ENCODE measurements around the gene SORCS1. TPM values are rescaled to one million over a fixed set of nuclear protein-coding genes. Genes with fewer than 3 reads are reported as not detected.

Gene SORCS1
- polyA plus RNA-seq, 1 donor (not counting 4 experiments of a cell fraction or from before 2014, with no cell fraction given): not detected

DNA sequence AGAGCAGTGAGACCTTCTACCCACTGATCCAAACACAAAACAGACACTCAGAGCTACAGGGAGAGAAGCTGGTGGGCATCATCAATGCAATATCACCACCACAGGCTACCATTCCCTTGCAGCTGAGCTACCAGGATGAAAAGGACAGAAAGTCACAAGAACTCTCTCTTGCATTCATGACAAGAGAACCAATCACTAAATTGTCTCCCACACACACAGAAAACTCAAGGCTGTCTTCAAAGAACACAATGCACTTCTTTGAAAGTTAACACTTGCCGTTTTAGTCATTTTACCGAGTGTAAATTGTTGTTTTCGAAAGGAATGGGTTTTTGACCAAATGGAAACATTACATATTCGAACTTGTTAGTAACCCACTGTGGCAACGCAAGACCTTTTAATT lies 626.6 kb downstream of the SORCS1 start:
- dilution Hi-C loops (cut with MboI; ENCODE audit: extremely low pct_ligation_motif_present, low sequenced_read_pairs): no loop called here
- H3K9me3 ChIP-seq (ENCODE audit: control insufficient read depth, low read depth, low read length): no peaks in the 10 kb centered on the region
- FAIRE-seq: no peak

DNA sequence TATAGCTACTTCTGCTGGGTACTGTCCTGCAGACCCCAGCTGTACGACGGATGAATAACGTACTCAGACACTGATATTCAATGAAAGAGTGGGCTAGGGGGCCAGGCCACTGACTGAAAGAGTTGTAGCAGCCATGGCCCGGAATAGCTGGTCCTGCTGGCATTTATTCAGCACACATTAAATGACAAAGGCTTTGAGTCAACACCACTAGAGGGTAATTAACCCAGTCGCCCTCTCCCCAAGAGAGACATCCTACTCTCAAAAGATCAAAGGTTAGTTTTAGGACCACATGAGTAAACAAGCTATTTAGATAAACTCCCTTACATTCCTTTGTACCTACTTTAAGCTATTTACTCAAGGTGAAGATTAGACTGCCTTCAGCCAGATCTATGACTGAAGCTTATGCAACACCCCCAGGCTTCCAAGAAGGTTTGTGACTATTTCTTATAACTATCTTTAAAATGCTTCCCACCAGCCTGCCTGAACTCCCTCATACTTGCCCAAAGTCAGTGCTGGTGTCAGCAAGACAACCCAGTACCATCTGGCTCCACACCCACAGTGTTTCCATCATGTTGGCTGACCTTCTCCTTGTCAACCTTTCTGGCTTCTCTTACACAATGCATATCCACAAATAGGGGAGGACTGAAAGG lies 629.1 kb downstream of the SORCS1 start:
- no peak for FAIRE-seq

More for the DNA sequence above, 626.6 kb downstream of the SORCS1 start:
- no peak for DNase-seq (ENCODE audit: low read depth, low spot score)
- H2AFZ ChIP-seq (ENCODE audit: control insufficient read depth, low read length): no peak overlapping the region
- H3K36me3 ChIP-seq (ENCODE audit: control insufficient read depth in 2 of 2, extremely low read depth in 1 of 2, insufficient read depth in 2 of 2, low read length in 2 of 2): no peaks in the 10 kb centered on the region
- H3K9ac ChIP-seq (ENCODE audit: control insufficient read depth, extremely low read depth, insufficient read depth, low read length): no peak overlapping the region
- no peaks in the 10 kb centered on the region for H4K20me1 ChIP-seq (ENCODE audit: control insufficient read depth, extremely low read depth, insufficient read depth, low read length)
- H3K4me1 ChIP-seq (ENCODE audit: control insufficient read depth, extremely low read depth, insufficient read depth, low read length): no peaks in the 10 kb centered on the region
- H3K27me3 ChIP-seq (ENCODE audit: control insufficient read depth, extremely low read depth, insufficient read depth, low read length): no peaks in the 10 kb centered on the region
- no peaks in the 10 kb centered on the region for H3K9me1 ChIP-seq (ENCODE audit: control insufficient read depth, extremely low read depth, insufficient read depth, low read length)
- no peak overlapping the region for H3K4me3 ChIP-seq (ENCODE audit: control insufficient read depth in 2 of 3, extremely low read depth in 1 of 3, insufficient read depth in 2 of 3, low read depth in 1 of 3, low read length in 3 of 3)
- no peak overlapping the region for H3K27ac ChIP-seq (ENCODE audit: control insufficient read depth, insufficient read depth, low read length)
- H3K79me2 ChIP-seq (ENCODE audit: control insufficient read depth, insufficient read depth, low read length): no peaks in the 10 kb centered on the region
- TF ChIP-seq CTCF (optimal IDR thresholded peaks at IDR 0.05 in 1 of 3, IDR thresholded peaks at IDR 0.05 in 1 of 3, conservative IDR thresholded peaks at IDR 0.05 in 1 of 3; ENCODE audit: extremely low read depth in 1 of 3, insufficient read depth in 2 of 3, low read length in 3 of 3) (no peak), EZH2 (IDR thresholded peaks at IDR 0.05; ENCODE audit: low read length) (no peak)
- no peak overlapping the region for H3K4me2 ChIP-seq (ENCODE audit: control insufficient read depth, extremely low read depth, insufficient read depth, low read depth, low read length)

More for the DNA sequence above, 629.1 kb downstream of the SORCS1 start:
- no peaks in the 10 kb centered on the region for H3K27me3 ChIP-seq (ENCODE audit: control insufficient read depth, extremely low read depth, insufficient read depth, low read length)
- no peak overlapping the region for H2AFZ ChIP-seq (ENCODE audit: control insufficient read depth, low read length)
- no peaks in the 10 kb centered on the region for H3K79me2 ChIP-seq (ENCODE audit: control insufficient read depth, insufficient read depth, low read length)
- H3K9me3 ChIP-seq (ENCODE audit: control insufficient read depth, low read depth, low read length): no peaks in the 10 kb centered on the region
- H4K20me1 ChIP-seq (ENCODE audit: control insufficient read depth, extremely low read depth, insufficient read depth, low read length): no peaks in the 10 kb centered on the region
- H3K9ac ChIP-seq (ENCODE audit: control insufficient read depth, extremely low read depth, insufficient read depth, low read length): no peak overlapping the region
- dilution Hi-C loops (cut with MboI; ENCODE audit: extremely low pct_ligation_motif_present, low sequenced_read_pairs): no loop called here
- no peak overlapping the region for H3K4me3 ChIP-seq (ENCODE audit: control insufficient read depth in 2 of 3, extremely low read depth in 1 of 3, insufficient read depth in 2 of 3, low read depth in 1 of 3, low read length in 3 of 3)
- TF ChIP-seq CTCF (optimal IDR thresholded peaks at IDR 0.05 in 1 of 3, IDR thresholded peaks at IDR 0.05 in 1 of 3, conservative IDR thresholded peaks at IDR 0.05 in 1 of 3; ENCODE audit: extremely low read depth in 1 of 3, insufficient read depth in 2 of 3, low read length in 3 of 3): no peak
- no peak for TF ChIP-seq EZH2 (IDR thresholded peaks at IDR 0.05; ENCODE audit: low read length)
- no peak overlapping the region for H3K4me2 ChIP-seq (ENCODE audit: control insufficient read depth, extremely low read depth, insufficient read depth, low read depth, low read length)
- H3K9me1 ChIP-seq (ENCODE audit: control insufficient read depth, extremely low read depth, insufficient read depth, low read length): no peaks in the 10 kb centered on the region
- no peak overlapping the region for H3K27ac ChIP-seq (ENCODE audit: control insufficient read depth, insufficient read depth, low read length)
- H3K36me3 ChIP-seq (ENCODE audit: control insufficient read depth in 2 of 2, extremely low read depth in 1 of 2, insufficient read depth in 2 of 2, low read length in 2 of 2): no peaks in the 10 kb centered on the region
- DNase-seq (ENCODE audit: low read depth, low spot score): no peak
- no peaks in the 10 kb centered on the region for H3K4me1 ChIP-seq (ENCODE audit: control insufficient read depth, extremely low read depth, insufficient read depth, low read length)

Measured in keratinocyte (primary cell).